ENCODE data around the gene DNAJB2.

The DNAJB2 gene

GRCh38 chr2:219247678-219248642 is 31.2 kb upstream of the DNAJB2 start:
- Histone ChIP-seq H3K27me3 (peaks cover 0 to 13% (median 9%) of the 10 kb centered on the region in 11 experiments; a peak in 10 of 22 replicates), H3K9me3 (replicated peaks in 1 of 11) (no peaks in the 10 kb centered on the region), H3K4me1 (peaks cover 82 to 85% (median 84%) of the 10 kb centered on the region in 10 experiments), H3K4me2 (peak overlapping the region; percentile 91 to 100 (median 99)), H3K36me3 (peaks cover 0 to 36% (median 14%) of the 10 kb centered on the region in 11 experiments; a peak in 9 of 22 replicates), H3K9ac (peak overlapping the region in 4 of 11 experiments; percentile 10 to 70 (median 33); a peak in 4 of 22 replicates), H4K20me1 (peaks cover 0 to 23% (median 0%) of the 10 kb centered on the region in 11 experiments; a peak in 2 of 22 replicates), H3K27ac (peak overlapping the region in 9 of 11 experiments; percentile 17 to 95 (median 67); a peak in 14 of 22 replicates), H3K4me3 (peak overlapping the region in 4 of 10 experiments; percentile 6 to 93 (median 36); a peak in 5 of 20 replicates)
- TF ChIP-seq Cebpa-rat (IDR thresholded peaks at IDR 0.05): no peak

GRCh38 chr2:219248845-219249202 is 30.3 kb upstream of the DNAJB2 start:
- H4K20me1 ChIP-seq: peaks cover 0 to 27% (median 0%) of the 10 kb centered on the region in 11 experiments; a peak in 2 of 22 replicates
- TF ChIP-seq Cebpa-rat (IDR thresholded peaks at IDR 0.05): no peak
- H3K27me3 ChIP-seq: peaks cover 0 to 20% (median 14%) of the 10 kb centered on the region in 11 experiments; a peak in 10 of 22 replicates
- no peaks in the 10 kb centered on the region for H3K9me3 ChIP-seq (replicated peaks in 1 of 11)
- peak overlapping the region in 9 of 10 experiments; percentile 0 to 59 (median 38); a peak in 13 of 20 replicates for H3K4me3 ChIP-seq
- peaks cover 85 to 94% (median 93%) of the 10 kb centered on the region in 10 experiments for H3K4me1 ChIP-seq
- peak overlapping the region; percentile 60 to 95 (median 85) for H3K27ac ChIP-seq
- H3K4me2 ChIP-seq: peak overlapping the region; percentile 91 to 100 (median 99)
- peak overlapping the region; percentile 52 to 76 (median 70) for H3K9ac ChIP-seq
- H3K36me3 ChIP-seq: peaks cover 0 to 36% (median 14%) of the 10 kb centered on the region in 11 experiments; a peak in 9 of 22 replicates

- Histone ChIP-seq H3K9me3 (replicated peaks in 1 of 11) (no peaks in the 10 kb centered on the region), H3K4me2 (peak overlapping the region; percentile 91 to 100 (median 99)), H3K27ac (peak overlapping the region; percentile 60 to 95 (median 85)), H3K9ac (peak overlapping the region; percentile 52 to 76 (median 70)), H3K4me3 (peak overlapping the region; percentile 7 to 59 (median 34); a peak in 16 of 20 replicates), H3K36me3 (peaks cover 0 to 36% (median 14%) of the 10 kb centered on the region in 11 experiments; a peak in 9 of 22 replicates), H4K20me1 (peaks cover 0 to 33% (median 0%) of the 10 kb centered on the region in 11 experiments; a peak in 3 of 22 replicates), H3K27me3 (peaks cover 0 to 20% (median 14%) of the 10 kb centered on the region in 11 experiments; a peak in 10 of 22 replicates), H3K4me1 (peaks cover 82 to 97% (median 96%) of the 10 kb centered on the region in 10 experiments)
- no peak for TF ChIP-seq Cebpa-rat (IDR thresholded peaks at IDR 0.05)
These were observed 29.8 kb upstream of the DNAJB2 start for GRCh38 chr2:219249203-219249980.

- peak overlapping the region in 9 of 10 experiments; percentile 7 to 59 (median 38); a peak in 9 of 20 replicates for H3K4me3 ChIP-seq
- peak overlapping the region; percentile 36 to 95 (median 85); a peak in 21 of 22 replicates for H3K27ac ChIP-seq
These were observed 29.0 kb upstream of the DNAJB2 start for GRCh38 chr2:219250049-219250781.

GRCh38 chr2:219251656-219252055 is 27.5 kb upstream of the DNAJB2 start:
- Histone ChIP-seq H3K4me2 (peak overlapping the region; percentile 91 to 100 (median 99)), H4K20me1 (peaks cover 0 to 35% (median 0%) of the 10 kb centered on the region in 11 experiments; a peak in 3 of 22 replicates), H3K36me3 (peaks cover 0 to 35% (median 14%) of the 10 kb centered on the region in 11 experiments; a peak in 9 of 22 replicates), H3K9ac (peak overlapping the region in 2 of 11 experiments; percentile 2 to 78; a peak in 1 of 22 replicates), H3K4me1 (peaks cover 77 to 93% (median 90%) of the 10 kb centered on the region in 10 experiments), H3K27me3 (peaks cover 0 to 20% (median 14%) of the 10 kb centered on the region in 11 experiments; a peak in 10 of 22 replicates), H3K27ac (peak overlapping the region in 6 of 11 experiments; percentile 73 to 95 (median 80); a peak in 7 of 22 replicates), H3K4me3 (peak overlapping the region in 3 of 10 experiments; percentile 66 to 78 (median 70); a peak in 7 of 20 replicates), H3K9me3 (replicated peaks in 1 of 11) (no peaks in the 10 kb centered on the region)
- TF ChIP-seq Cebpa-rat (IDR thresholded peaks at IDR 0.05): no peak

More at GRCh38 chr2:219250049-219250781, 29.0 kb upstream of the DNAJB2 start:
- Histone ChIP-seq H3K4me1 (peaks cover 80 to 98% (median 97%) of the 10 kb centered on the region in 10 experiments), H3K9me3 (replicated peaks in 1 of 11) (no peaks in the 10 kb centered on the region), H4K20me1 (peaks cover 0 to 35% (median 0%) of the 10 kb centered on the region in 11 experiments; a peak in 3 of 22 replicates), H3K4me2 (peak overlapping the region; percentile 91 to 100 (median 99)), H3K36me3 (peaks cover 0 to 36% (median 14%) of the 10 kb centered on the region in 11 experiments; a peak in 9 of 22 replicates), H3K9ac (peak overlapping the region; percentile 52 to 76 (median 70); a peak in 20 of 22 replicates), H3K27me3 (peaks cover 0 to 20% (median 14%) of the 10 kb centered on the region in 11 experiments; a peak in 10 of 22 replicates)
- TF ChIP-seq Cebpa-rat (IDR thresholded peaks at IDR 0.05): no peak

- peak overlapping the region in 8 of 11 experiments; percentile 73 to 88 (median 80); a peak in 15 of 22 replicates for H3K27ac ChIP-seq
- H3K4me2 ChIP-seq: peak overlapping the region; percentile 91 to 100 (median 99)
- peaks cover 73 to 88% (median 86%) of the 10 kb centered on the region in 10 experiments for H3K4me1 ChIP-seq
- peaks cover 0 to 35% (median 0%) of the 10 kb centered on the region in 11 experiments; a peak in 3 of 22 replicates for H4K20me1 ChIP-seq
- peaks cover 0 to 20% (median 14%) of the 10 kb centered on the region in 11 experiments; a peak in 10 of 22 replicates for H3K27me3 ChIP-seq
- no peak for TF ChIP-seq Cebpa-rat (IDR thresholded peaks at IDR 0.05)
- H3K36me3 ChIP-seq: peaks cover 0 to 30% (median 14%) of the 10 kb centered on the region in 11 experiments; a peak in 9 of 22 replicates
- H3K9me3 ChIP-seq (replicated peaks in 1 of 11): no peaks in the 10 kb centered on the region
- peak overlapping the region in 9 of 10 experiments; percentile 59 to 78 (median 66); a peak in 18 of 20 replicates for H3K4me3 ChIP-seq
- peak overlapping the region in 9 of 11 experiments; percentile 66 to 81 (median 78); a peak in 13 of 22 replicates for H3K9ac ChIP-seq
These were observed 27.1 kb upstream of the DNAJB2 start for GRCh38 chr2:219252084-219252483.

GRCh38 chr2:219252570-219252899 is 26.6 kb upstream of the DNAJB2 start:
- H3K4me1 ChIP-seq: peaks cover 69 to 84% (median 81%) of the 10 kb centered on the region in 10 experiments
- H4K20me1 ChIP-seq: peaks cover 0 to 35% (median 0%) of the 10 kb centered on the region in 11 experiments; a peak in 3 of 22 replicates
- peaks cover 0 to 20% (median 14%) of the 10 kb centered on the region in 11 experiments; a peak in 10 of 22 replicates for H3K27me3 ChIP-seq
- H3K27ac ChIP-seq: peak overlapping the region in 9 of 11 experiments; percentile 69 to 88 (median 80); a peak in 18 of 22 replicates
- no peak for TF ChIP-seq Cebpa-rat (IDR thresholded peaks at IDR 0.05)
- peak overlapping the region; percentile 59 to 78 (median 66) for H3K4me3 ChIP-seq
- peak overlapping the region; percentile 66 to 81 (median 78) for H3K9ac ChIP-seq
- H3K36me3 ChIP-seq: peaks cover 0 to 26% (median 9%) of the 10 kb centered on the region in 11 experiments; a peak in 9 of 22 replicates
- peak overlapping the region; percentile 91 to 100 (median 99) for H3K4me2 ChIP-seq
- no peaks in the 10 kb centered on the region for H3K9me3 ChIP-seq (replicated peaks in 1 of 11)

All from BLaER1 treated with 17β-estradiol and CSF1 and Interleukin-3, amounts not matched to agents 10 nM and 100 nM (cell line).